LoVo (cell line): ENCODE results near the gene LRIT2.
"Not testable (repeated sequence)": the region's sequence is repeated elsewhere in the genome, so short reads cannot be mapped to it uniquely, and the experiment has no call there.

ENCODE experiments used
- DNase-seq: peaks from one replicate; pipeline ENCODE4 v3.0.0-alpha.2; 2016; ENCODE audit warnings: low spot score

LRIT2 gene

DNA sequence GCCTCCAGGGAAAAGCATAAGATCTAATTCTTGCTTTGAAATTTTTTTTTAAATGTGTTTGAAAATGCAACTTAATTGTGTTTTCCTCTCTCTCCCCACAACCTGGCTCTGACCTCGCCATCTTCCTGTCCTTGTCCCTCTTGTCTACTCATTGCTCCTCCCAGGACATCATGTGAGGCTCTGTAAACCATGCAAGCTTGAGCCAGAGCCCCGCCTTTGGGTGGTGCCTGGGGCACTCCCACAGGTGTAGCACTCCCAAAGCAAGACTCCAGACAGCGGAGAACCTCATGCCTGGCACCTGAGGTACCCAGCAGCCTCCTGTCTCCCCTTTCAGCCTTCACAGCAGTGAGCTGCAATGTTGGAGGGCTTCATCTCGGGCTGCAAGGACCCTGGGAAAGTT, 40.8 kb downstream of the LRIT2 start:
- DNase-seq: no peak

DNA sequence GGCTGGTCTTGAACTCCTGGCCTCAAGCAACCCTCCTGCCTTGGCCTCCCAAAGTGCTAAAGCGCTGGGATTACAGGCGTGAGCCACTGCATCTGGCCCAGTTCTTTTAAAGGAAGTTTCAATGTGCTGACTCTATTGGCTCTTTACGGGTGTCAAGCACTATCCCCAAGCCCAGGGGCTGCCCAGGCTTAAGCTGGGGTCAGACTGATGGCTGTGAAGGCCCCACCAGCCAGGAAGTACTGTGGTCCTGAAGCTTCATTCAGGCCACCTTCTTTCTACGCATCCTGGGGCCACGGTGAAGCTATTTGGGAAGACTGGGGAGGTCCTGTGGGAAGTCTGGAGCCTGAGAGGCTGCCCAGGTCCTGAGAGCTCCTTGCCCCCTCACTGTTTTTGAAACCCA, 43.7 kb downstream of the LRIT2 start:
- no peak for DNase-seq

DNA sequence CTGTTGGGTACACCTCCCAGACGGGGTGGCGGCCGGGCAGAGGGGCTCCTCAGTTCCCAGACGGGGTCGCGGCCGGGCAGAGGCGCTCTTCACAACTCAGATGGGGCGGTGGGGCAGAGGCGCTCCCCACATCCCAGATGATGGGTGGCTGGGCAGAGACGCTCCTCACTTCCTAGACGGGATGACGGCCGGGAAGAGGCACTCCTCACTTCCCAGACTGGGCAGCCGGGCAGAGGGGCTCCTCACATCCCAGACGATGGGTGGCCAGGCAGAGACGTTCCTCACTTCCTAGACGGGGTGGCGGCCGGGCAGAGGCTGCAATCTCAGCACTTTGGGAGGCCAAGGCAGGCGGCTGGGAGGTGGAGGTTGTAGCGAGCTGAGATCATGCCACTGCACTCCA, 45.0 kb downstream of the LRIT2 start:
- not testable (repeated sequence) for DNase-seq

DNA sequence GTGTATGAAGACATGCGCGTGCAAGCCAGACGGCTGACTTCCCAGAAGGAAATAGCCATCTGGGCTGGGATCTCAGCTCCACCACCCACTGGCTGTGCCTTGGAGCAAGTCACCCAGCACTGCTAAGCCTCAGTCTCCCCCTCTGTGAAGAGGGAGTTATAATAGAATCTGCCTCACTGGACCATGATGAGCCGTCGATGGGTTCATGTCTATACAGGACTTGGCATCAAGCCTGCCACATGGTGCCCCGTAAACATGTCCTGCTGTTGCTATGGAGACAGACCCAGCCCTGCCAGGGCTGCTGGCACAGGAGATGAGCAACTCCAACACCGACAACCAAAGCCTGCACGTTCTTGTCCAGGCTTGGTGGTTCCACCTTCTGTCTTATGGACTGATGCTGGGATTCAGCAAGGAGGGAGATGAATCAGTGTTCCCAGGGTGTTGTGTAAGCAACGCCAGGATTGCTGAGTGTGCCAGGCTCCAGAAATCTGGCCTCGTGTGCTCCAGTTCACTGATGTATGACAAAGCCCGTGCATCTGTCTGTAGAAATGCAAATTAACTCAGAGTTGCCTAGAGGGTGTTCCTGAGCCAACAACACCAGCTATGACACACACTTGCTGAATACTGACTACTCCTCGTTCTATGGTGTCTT, 46.2 kb downstream of the LRIT2 start:
- DNase-seq: no peak

DNA sequence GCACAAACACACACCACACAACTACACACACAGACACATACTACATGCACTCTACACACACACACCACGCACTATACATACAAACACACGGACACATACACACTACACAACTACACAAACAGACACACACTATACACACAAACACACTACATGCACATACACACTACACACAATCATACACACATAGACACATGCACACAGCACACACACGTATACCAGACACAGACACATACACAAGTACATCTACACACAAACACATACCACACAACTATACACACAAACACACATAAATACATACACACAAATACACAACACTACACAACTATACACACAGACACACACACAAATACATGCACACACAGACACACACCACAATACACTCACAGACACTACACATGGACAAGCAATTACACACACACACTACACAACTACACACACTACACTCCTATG, 47.2 kb downstream of the LRIT2 start:
- DNase-seq: no peak

DNA sequence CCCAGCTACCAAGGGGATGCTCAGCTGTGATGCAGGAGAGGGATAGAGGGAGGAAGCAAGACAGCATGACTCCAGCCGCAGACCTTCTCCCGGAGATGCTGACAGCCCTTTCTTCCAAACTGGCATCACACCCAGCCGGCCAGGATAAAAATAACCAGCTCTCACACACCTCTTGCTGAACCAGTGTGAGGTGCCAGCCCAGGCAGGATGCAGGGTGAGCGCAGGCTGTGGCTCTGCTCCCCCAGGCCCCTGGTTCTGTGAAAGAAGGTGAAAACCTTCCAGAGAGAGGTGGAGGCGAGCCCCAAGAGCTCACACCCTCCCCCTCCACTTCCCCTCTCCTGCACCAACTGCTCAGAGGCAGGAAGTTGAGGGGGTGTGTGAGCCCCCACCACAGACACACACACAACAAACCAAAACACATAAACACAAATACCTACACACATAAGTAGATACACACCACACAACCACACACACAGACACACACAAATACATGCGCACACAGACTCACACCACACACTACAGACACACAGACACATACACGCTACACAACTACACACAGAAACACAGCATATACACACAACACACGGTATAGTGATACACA, 47.7 kb downstream of the LRIT2 start:
- DNase-seq: no peak

DNA sequence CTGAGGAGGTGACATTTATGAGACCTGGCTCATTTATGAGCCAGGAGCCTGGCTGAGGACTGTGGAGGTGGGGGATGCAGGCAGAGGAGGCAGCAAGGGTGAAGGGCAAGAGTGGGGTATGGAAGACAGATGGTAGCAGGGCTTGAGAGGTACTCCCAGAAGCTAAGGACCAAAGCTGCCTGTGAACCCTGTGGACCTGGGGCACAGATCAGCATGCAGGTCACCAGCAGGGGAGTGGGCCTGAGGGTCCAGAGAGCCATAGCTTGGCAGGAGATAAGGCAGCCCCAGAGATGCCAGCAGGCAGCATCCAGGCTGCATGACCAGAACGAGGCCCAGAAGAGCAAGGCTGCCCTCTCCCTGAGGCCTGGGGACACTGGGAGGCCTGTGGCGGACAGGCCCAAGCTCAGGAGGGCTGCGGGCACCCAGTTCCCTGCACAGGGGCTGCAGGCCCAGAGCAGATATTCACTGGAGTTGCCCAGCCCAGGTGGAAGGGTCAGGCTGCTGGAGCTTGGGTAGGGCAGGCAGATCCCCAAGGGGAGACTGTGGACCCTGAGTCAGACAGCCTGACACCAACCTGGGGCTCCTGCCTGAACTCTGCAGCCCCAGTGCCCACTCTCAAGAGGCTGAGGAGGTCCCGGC, 48.4 kb downstream of the LRIT2 start:
- DNase-seq: no peak

DNA sequence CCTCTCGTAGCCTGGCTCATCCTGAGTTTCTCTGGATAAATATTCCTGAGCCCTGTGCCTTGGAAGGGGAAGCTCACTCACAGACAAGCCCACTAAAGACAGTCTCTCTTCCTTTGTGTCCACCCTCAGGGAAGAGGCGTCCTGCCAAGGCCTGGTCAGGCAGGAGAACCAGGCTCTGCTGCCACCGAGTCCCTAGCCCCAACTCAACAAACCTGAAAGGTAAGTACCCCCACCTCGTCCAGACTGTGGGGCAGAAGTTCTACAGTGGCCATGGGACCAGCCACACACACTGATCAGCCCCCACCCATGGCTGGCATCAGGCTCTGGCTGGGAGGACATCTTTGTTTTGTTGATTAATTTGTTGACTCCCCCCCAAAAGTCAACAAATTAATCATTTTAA, 49.0 kb downstream of the LRIT2 start:
- no peak for DNase-seq

DNA sequence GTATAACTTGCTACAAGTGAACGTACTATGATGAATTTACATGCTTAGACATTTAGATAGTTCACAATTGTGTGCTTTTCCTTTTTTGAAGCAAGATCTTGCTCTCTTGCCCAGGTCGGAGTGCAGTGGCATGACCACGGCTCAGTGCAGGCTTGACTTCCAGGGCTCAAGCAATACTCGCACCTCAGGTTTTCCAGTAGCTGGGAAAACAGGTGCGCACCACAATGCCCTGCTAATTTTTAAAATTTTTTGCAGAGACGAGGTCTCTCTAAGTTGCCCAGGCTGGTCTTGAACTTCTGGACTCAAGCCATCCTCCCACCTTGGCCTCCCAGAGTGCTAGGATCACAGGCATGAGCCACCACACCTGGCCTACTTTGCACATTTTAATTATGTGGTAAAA, 49.9 kb downstream of the LRIT2 start:
- DNase-seq: no peak

DNA sequence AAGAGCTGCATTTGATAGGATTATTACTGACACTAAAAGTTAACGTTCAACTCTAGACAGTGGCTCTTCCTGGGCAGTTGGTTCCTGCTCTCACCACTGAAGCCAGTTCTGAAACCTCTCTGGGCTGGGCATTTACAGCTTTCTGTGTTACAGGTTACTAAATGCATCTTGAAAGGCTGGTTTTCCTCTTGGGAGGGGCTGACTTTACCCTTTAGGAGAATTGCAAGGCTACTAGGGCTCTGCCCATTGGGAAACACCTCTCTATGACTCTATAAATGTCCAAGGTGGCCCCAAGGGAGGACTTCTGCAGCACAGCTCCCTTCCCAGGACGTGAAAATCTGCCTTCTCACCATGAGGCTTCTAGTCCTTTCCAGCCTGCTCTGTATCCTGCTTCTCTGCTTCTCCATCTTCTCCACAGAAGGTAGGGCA, 51.8 kb downstream of the LRIT2 start, which contains the start of gene GPR15LG:
GPR15LG (plus strand) TSS at position 301 of the 429 bp plus-strand sequence; CDS start at position 352, 51 bp downstream.
- no peak for DNase-seq

DNA sequence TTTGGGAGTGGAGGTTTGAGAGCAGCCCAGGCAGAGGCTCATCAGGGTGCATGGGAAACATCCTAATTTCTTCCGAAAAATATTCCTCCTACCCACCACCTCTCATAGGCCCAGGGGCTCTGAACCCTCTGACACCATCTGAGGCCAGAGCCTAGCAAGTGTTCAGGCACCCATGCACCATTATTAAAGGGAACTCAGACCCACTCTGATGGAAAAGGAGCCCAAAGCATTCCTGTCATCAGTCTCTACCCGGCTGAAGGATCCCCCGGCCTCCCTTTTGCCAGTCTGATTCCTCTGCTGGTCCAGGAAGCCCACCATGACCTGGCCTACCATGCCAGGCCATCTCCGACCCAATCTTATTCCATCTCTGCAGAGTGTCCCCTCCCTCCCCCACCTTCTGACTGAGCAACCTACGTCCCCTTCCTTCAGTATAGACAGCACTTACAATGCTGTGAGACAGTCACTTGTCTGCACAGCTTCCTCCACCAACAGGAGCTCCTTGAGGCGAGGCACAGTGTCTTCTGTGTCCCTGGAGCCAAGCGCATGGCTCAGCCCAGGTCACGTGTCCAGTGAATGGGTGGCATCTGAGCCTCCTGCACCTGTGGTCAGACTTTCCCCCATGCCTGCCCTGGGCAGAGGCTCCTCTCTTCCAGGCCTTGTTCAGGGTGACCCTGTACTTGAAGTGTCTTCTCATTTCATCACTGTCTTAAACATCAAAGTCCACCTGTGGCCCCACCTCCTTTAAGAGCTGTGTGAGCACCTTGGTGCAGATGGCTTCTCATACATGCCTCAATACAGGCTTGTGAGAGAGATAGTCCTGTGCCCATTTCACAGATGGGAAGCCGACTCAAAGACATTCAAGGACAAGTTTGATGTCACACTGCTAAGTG, 52.6 kb downstream of the LRIT2 start:
- DNase-seq: no peak

DNA sequence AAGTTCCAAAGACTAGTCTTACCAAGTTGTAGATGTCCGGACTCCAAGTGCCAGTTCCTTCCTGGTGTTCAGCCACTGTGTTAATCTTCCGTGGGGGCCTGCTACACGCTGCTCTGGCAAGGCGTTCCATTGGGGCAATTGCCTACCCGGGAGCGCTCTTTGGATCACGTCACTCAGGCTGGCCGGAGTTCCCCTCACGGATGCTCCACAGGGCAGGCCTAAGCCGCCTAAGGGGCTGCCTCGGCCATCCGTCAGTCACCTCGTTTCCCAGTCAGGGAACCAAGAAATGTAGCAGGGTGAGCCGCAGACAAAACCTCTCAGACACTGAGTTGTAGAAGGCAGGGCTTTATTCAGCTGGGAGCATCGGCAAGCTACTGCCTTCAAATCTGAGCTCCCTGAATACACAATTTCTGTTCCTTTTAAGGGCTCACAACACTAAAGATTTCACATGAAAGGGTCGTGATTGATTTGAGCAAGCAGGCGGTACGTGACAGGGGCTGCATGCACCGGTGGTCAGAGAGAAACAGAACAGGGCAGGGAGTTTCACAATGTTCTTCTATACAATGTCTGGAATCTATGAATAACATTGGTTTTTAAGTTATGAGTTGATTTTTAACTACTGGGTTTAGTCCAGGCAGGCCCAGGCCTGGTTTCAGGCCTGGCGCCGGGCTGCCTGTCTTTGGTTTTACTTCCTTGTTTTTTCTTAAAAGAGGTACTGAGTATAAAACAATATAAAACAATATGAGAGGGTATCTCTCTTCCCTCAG, 53.5 kb downstream of the LRIT2 start:
- not testable (repeated sequence) for DNase-seq

DNA sequence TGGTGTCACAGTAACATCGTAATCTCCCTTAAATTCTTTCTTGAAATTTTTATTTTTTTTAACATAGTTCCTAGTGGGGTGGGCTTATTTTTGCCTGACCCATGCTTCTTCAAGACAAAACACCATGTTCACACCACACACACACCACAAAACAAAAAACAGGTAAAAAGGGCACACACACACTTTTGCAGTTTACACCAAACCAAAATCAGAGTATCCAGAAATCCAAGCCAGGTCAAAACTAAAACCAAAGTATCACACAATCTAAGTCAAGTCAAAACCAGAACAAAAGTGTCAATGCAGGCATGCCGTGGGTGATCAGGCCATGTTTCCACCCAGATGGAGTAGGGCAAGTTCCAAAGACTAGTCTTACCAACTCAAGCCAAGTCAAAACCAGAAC, 54.1 kb downstream of the LRIT2 start:
- not testable (repeated sequence) for DNase-seq
